ENCODE results near the gene KDM6B.

GRCh38 chr17:7854078-7854777, 20.2 kb downstream of the KDM6B start:
- no peak for TF ChIP-seq POLR2A (IDR thresholded peaks at IDR 0.05)
- no peak for TF ChIP-seq CTCF (IDR thresholded peaks at IDR 0.05)
- no peak for TF ChIP-seq POLR2AphosphoS5 (IDR thresholded peaks at IDR 0.05)
- TF ChIP-seq EP300 (IDR thresholded peaks at IDR 0.05) = no peak

Data from stomach (tissue), 4 donors.